Vagina (tissue), 2 donors: ENCODE results near the gene GALNT9.

Experiments used
- CTCF ChIP-seq, 3 experiments: fragments of 450-650 bp in 2 of 3; fragments of 200-600 bp in 1 of 3; sonication (generic) in 1 of 3; IDR thresholded peaks; one replicate each; pipeline ENCODE4 v1.5.1; 2017 to 2019; ENCODE audit warnings: antibody characterized with exemption in 3 of 3, mild to moderate bottlenecking in 2 of 3, moderate library complexity in 2 of 3
- POLR2AphosphoS5 ChIP-seq, 2 donors: sonication (generic); formaldehyde crosslinking; IDR thresholded peaks; one replicate each; pipeline ENCODE4 v1.9.0; 2017; ENCODE audit warnings: antibody characterized with exemption in 2 of 2, mild to moderate bottlenecking in 2 of 2, low read depth in 1 of 2; ENCODE audit not compliant: insufficient read depth in 1 of 2

GRCh38 chr12:132253698-132254480 lies 75.5 kb downstream of the GALNT9 start:
- TF ChIP-seq CTCF (IDR thresholded peaks at IDR 0.05) (no peak), POLR2AphosphoS5 (IDR thresholded peaks at IDR 0.05; ENCODE audit: insufficient read depth in 1 of 2, low read depth in 1 of 2) (no peak)
